Measurements from ENCODE around the gene OR1K1.

DNA sequence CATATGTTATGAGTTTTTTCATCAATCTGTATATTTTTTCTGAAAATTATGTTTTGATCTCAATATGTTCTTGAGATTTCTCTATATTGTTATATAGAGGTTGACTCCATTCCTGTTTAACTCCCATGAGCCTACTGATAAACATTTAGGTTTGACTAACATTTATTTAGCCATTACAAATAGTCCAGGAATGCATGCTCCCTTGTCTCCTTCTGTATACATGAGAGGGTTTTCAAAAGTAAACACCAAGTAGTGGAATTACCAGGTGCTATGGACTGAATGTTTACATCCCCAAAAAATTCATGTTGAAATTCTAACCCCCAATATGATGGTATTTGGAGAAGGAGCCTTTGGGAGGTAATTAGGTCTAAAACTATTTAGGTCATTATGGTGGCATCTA, 14.7 kb upstream of the OR1K1 start:
- no peak for TF ChIP-seq CTCF (IDR thresholded peaks at IDR 0.05 in 8 of 11, conservative IDR thresholded peaks at IDR 0.05 in 3 of 11)
- no peak for TF ChIP-seq POLR2A (IDR thresholded peaks at IDR 0.05)
